PFSK-1 (cell line): Measurements from ENCODE around the gene DRG2.

Experiments
- FOXP2 ChIP-seq: optimal IDR thresholded peaks from 2 replicates; pipeline ENCODE3; 2011; ENCODE audit warnings: borderline replicate concordance, control low read depth, inconsistent platforms; ENCODE audit not compliant: insufficient read depth; ENCODE audit errors: extremely low read length, extremely low read depth
- POLR2AphosphoS5 ChIP-seq: IDR thresholded peaks from 2 replicates; pipeline ENCODE4 v1.6.1; 2012; ENCODE audit warnings: low read depth, mild to moderate bottlenecking, control low read depth, low read length, moderate library complexity
- REST ChIP-seq, 2 experiments: IDR thresholded peaks; 2 replicates each; pipeline versions ENCODE4 v1.6.1 to v1.8.0; 2011 to 2012; ENCODE audit warnings: low read depth in 2 of 2, low read length in 2 of 2, control low read depth in 1 of 2, inconsistent platforms in 1 of 2, mild to moderate bottlenecking in 1 of 2, moderate library complexity in 1 of 2; ENCODE audit not compliant: insufficient read depth in 1 of 2
- SIN3A ChIP-seq: IDR thresholded peaks from 2 replicates; pipeline ENCODE4 v1.6.1; 2012; ENCODE audit warnings: mild to moderate bottlenecking, low read length, moderate library complexity, borderline replicate concordance; ENCODE audit not compliant: insufficient read depth
- TAF1 ChIP-seq: IDR thresholded peaks from 2 replicates; pipeline ENCODE4 v1.6.1; 2012; ENCODE audit warnings: low read length, control low read depth, borderline replicate concordance; ENCODE audit not compliant: insufficient read depth

- TF ChIP-seq TAF1 = no peak
- TF ChIP-seq SIN3A = no peak
- no peak for TF ChIP-seq POLR2AphosphoS5
- TF ChIP-seq REST (IDR thresholded peaks at IDR 0.05; ENCODE audit: insufficient read depth in 1 of 2, low read depth in 2 of 2, low read length in 2 of 2) = no peak
- TF ChIP-seq FOXP2 = no peak
Measured at GRCh38 chr17:18138065-18138749, 50.5 kb downstream of the DRG2 start.
